Daoy (cell line): ENCODE results near the gene OR52E1. TPM values are rescaled to one million over a fixed set of nuclear protein-coding genes. Genes with fewer than 3 reads are reported as not detected.
A peak's percentile ranks its signal among the peaks of the same experiment; 100 is the strongest.
"Not testable (repeated sequence)": the region's sequence is repeated elsewhere in the genome, so short reads cannot be mapped to it uniquely, and the experiment has no call there.

Source experiments
- DNase-seq: peaks from one replicate; pipeline ENCODE4 v3.0.0-alpha.2; 2015; ENCODE audit warnings: low read depth
- total RNA-seq: library from RNA; depleted of rRNA; stranded (reverse); fragments of >200 nt; shearing (Covaris generic); gene quantifications from 2 replicates; pipeline ENCODE4 v1.2.3, GENCODE V29; 2014; rRNA removed

OR52E1 gene
- not detected in 2 replicates for total RNA-seq

- DNase-seq, result no peak
Observed at GRCh38 chr11:5069272-5069671, at the start of gene OR52E1. Gene OR52E1, plus strand, starts transcription at chr11:5069572.

- DNase-seq, result no peak
Observed at GRCh38 chr11:5021996-5022395, 47.4 kb upstream of the OR52E1 start.

GRCh38 chr11:5036669-5037068 is 32.7 kb upstream of the OR52E1 start:
- no peak for DNase-seq

- DNase-seq, result no peak
Observed at GRCh38 chr11:5037926-5038325, 31.4 kb upstream of the OR52E1 start.

- no peak for DNase-seq
Observed at GRCh38 chr11:5038341-5038740, 31.0 kb upstream of the OR52E1 start.

- no peak for DNase-seq
Observed at GRCh38 chr11:5040876-5041275, 28.5 kb upstream of the OR52E1 start.

GRCh38 chr11:5042091-5042490 is 27.3 kb upstream of the OR52E1 start:
- no peak for DNase-seq

- peak; percentile 9 for DNase-seq
Observed at GRCh38 chr11:5043380-5043779, 26.0 kb upstream of the OR52E1 start.

- DNase-seq, result no peak
Observed at GRCh38 chr11:5046226-5046625, 23.1 kb upstream of the OR52E1 start, which contains the start of gene OR52J3. Gene OR52J3, plus strand, starts transcription at chr11:5046526. Its CDS starts 0 bp downstream, at chr11:5046526.

- no peak for DNase-seq
Observed at GRCh38 chr11:5046754-5047330, 22.5 kb upstream of the OR52E1 start.

GRCh38 chr11:5058679-5059078 is 10.7 kb upstream of the OR52E1 start:
- not testable (repeated sequence) for DNase-seq

GRCh38 chr11:5059391-5059790 is 10.0 kb upstream of the OR52E1 start, which contains the start of gene OR52E2:
Gene OR52E2, minus strand, starts transcription at chr11:5059627. Its CDS starts 0 bp downstream, at chr11:5059627.
- no peak for DNase-seq

GRCh38 chr11:5065027-5065426 is 4.3 kb upstream of the OR52E1 start:
- no peak for DNase-seq

- peak; percentile 10 for DNase-seq
Observed at GRCh38 chr11:5071799-5072198, 2.4 kb downstream of the OR52E1 start.

GRCh38 chr11:5081405-5081804 is 12.0 kb downstream of the OR52E1 start:
- DNase-seq, result no peak

- no peak for DNase-seq
Observed at GRCh38 chr11:5083602-5084001, 14.2 kb downstream of the OR52E1 start.

- DNase-seq, result no peak
Observed at GRCh38 chr11:5088556-5088955, 19.2 kb downstream of the OR52E1 start.

GRCh38 chr11:5090668-5091067 is 21.3 kb downstream of the OR52E1 start:
- no peak for DNase-seq

- peak; percentile 13 for DNase-seq
Observed at GRCh38 chr11:5092821-5093585, 23.6 kb downstream of the OR52E1 start.

GRCh38 chr11:5096011-5096410 is 26.6 kb downstream of the OR52E1 start:
- DNase-seq, result no peak

- no peak for DNase-seq
Observed at GRCh38 chr11:5102246-5102645, 32.9 kb downstream of the OR52E1 start.

- DNase-seq, result no peak
Observed at GRCh38 chr11:5103066-5103465, 33.7 kb downstream of the OR52E1 start.

GRCh38 chr11:5107285-5107684 is 37.9 kb downstream of the OR52E1 start:
- peak; percentile 9 for DNase-seq
